PC-3 (cell line): ENCODE measurements around the gene TTC31. TPM values are rescaled to one million over a fixed set of nuclear protein-coding genes. Genes with fewer than 3 reads are reported as not detected.

Experiments used
- ATAC-seq: fragments of 200-7000 bp; cut with Tn5 transposase; 2 replicates; pipeline ENCODE4 v1.9.1; 2020; ENCODE audit warnings: mild to moderate bottlenecking, moderate library complexity
- BruUV-seq: library from RNA; stranded (reverse); fragments of 400-500 nt; replicated peaks from 2 replicates; lab custom pipeline; 2021; lab: Mats Ljungman, UMichigan
- CTCF ChIA-PET: fragments of 300-600 bp; sonication (Branson Sonifier 250); formaldehyde crosslinking; loops from one replicate; lab custom pipeline; 2022; ENCODE audit warnings: antibody characterized with exemption; lab: Charles Lee
- POLR2A ChIA-PET: fragments of 300-600 bp; sonication (Branson Sonifier 250); formaldehyde crosslinking; loops from one replicate; lab custom pipeline; 2022; ENCODE audit warnings: antibody characterized with exemption; ENCODE audit not compliant: unreplicated experiment; lab: Charles Lee
- DNase-seq: peaks from one replicate; pipeline ENCODE4 v3.0.0-alpha.2; 2015
- H2AFZ ChIP-seq: fragments of 300-600 bp; sonication (generic); 2 replicates; pipeline ENCODE4 v1.6.0; 2016; ENCODE audit warnings: antibody characterized with exemption, low read length
- H3F3A ChIP-seq: fragments of 300-600 bp; sonication (generic); one replicate; pipeline ENCODE4 v1.6.0; 2017; ENCODE audit warnings: antibody characterized with exemption, low read length, control low read depth, mild to moderate bottlenecking; ENCODE audit not compliant: unreplicated experiment
- H3K27ac ChIP-seq: fragments of 300-600 bp; sonication (generic); 2 replicates; pipeline ENCODE4 v1.5.1; 2016; ENCODE audit warnings: mild to moderate bottlenecking, low read length
- H3K27me3 ChIP-seq: fragments of 300-600 bp; sonication (generic); 2 replicates; pipeline ENCODE4 v1.6.1; 2016; ENCODE audit warnings: low read length, mixed read lengths
- H3K36me3 ChIP-seq: fragments of 300-600 bp; sonication (generic); 2 replicates; pipeline ENCODE4 v1.6.1; 2016; ENCODE audit warnings: low read depth, mixed run types, low read length, mixed read lengths
- H3K4me1 ChIP-seq: fragments of 300-600 bp; sonication (generic); 2 replicates; pipeline ENCODE4 v1.5.1; 2016; ENCODE audit warnings: low read length; ENCODE audit not compliant: insufficient read depth
- H3K4me2 ChIP-seq: fragments of 300-600 bp; sonication (generic); 2 replicates; pipeline ENCODE4 v1.6.0; 2016; ENCODE audit warnings: low read length
- H3K4me3 ChIP-seq: fragments of 300-600 bp; sonication (generic); 2 replicates; pipeline ENCODE4 v1.5.1; 2016; ENCODE audit warnings: mild to moderate bottlenecking, low read length, mixed read lengths
- H3K79me2 ChIP-seq: fragments of 300-600 bp; sonication (generic); 2 replicates; pipeline ENCODE4 v1.6.1; 2017; ENCODE audit warnings: low read length, mixed read lengths
- H3K9ac ChIP-seq: fragments of 300-600 bp; sonication (generic); 2 replicates; pipeline ENCODE4 v1.6.0; 2016; ENCODE audit warnings: mild to moderate bottlenecking, low read length
- H3K9me2 ChIP-seq: fragments of 300-600 bp; sonication (generic); replicated peaks from 2 replicates; pipeline ENCODE4 v1.6.1; 2016; ENCODE audit warnings: mixed run types, low read length, mixed read lengths
- H3K9me3 ChIP-seq: fragments of 300-600 bp; sonication (generic); 2 replicates; pipeline ENCODE4 v1.6.1; 2016; ENCODE audit warnings: low read length, mixed read lengths
- H4K20me1 ChIP-seq: fragments of 300-600 bp; sonication (generic); 2 replicates; pipeline ENCODE4 v1.6.1; 2016; ENCODE audit warnings: low read length, mixed read lengths
- CTCF ChIP-seq: fragments of 300-600 bp; sonication (generic); conservative IDR thresholded peaks from 2 replicates; pipeline ENCODE4 v1.5.1; 2017; ENCODE audit warnings: antibody characterized with exemption, low read depth, mild to moderate bottlenecking, low read length
- EZH2 ChIP-seq: fragments of 300-600 bp; sonication (generic); IDR thresholded peaks from one replicate; pipeline ENCODE4 v1.6.1; 2017; ENCODE audit warnings: antibody characterized with exemption, mild to moderate bottlenecking, low read length; ENCODE audit not compliant: unreplicated experiment
- EZH2phosphoT487 ChIP-seq: fragments of 300-600 bp; sonication (generic); IDR thresholded peaks from 2 replicates; pipeline ENCODE4 v1.6.1; 2018; ENCODE audit warnings: mild to moderate bottlenecking, antibody characterized with exemption, low read length, borderline replicate concordance
- intact Hi-C: fragments of 100-400 bp; cut with micrococcal nuclease; formaldehyde crosslinking; loops from 2 replicates; pipeline ENCODE4 v1.9.0; 2023
- total RNA-seq: library from RNA; depleted of rRNA; stranded (reverse); fragments of >200 nt; gene quantifications from 2 replicates; pipeline ENCODE4 v1.2.3, GENCODE V29; 2014

Gene TTC31
- total RNA-seq, 1 experiment from 2014 or later = 21.1 TPM

- Histone ChIP-seq H3K36me3 (peaks cover 7% of the 10 kb centered on the region; the same call in 1 of the 2 replicates), H3K79me2 (no peaks in the 10 kb centered on the region), H3F3A (no peaks in the 10 kb centered on the region), H3K4me1 (no peaks in the 10 kb centered on the region), H3K27me3 (no peaks in the 10 kb centered on the region), H3K9ac (no peak overlapping the region), H3K9me2 (no peaks in the 10 kb centered on the region), H3K4me3 (no peak overlapping the region), H3K27ac (no peak overlapping the region), H2AFZ (no peak overlapping the region), H3K4me2 (no peak overlapping the region), H4K20me1 (no peaks in the 10 kb centered on the region), H3K9me3 (no peaks in the 10 kb centered on the region)
- CTCF ChIA-PET = no interaction called here
- ATAC-seq (no peak; the same call in 1 of the 2 replicates), DNase-seq (no peak)
- POLR2A ChIA-PET = no interaction called here
- BruUV-seq = no TSS peak
- TF ChIP-seq EZH2 (no peak), CTCF (no peak), EZH2phosphoT487 (no peak)
- intact Hi-C loops = no loop called here
Measured at GRCh38 chr2:74537140-74537539, 54.3 kb downstream of the TTC31 start.

DNA sequence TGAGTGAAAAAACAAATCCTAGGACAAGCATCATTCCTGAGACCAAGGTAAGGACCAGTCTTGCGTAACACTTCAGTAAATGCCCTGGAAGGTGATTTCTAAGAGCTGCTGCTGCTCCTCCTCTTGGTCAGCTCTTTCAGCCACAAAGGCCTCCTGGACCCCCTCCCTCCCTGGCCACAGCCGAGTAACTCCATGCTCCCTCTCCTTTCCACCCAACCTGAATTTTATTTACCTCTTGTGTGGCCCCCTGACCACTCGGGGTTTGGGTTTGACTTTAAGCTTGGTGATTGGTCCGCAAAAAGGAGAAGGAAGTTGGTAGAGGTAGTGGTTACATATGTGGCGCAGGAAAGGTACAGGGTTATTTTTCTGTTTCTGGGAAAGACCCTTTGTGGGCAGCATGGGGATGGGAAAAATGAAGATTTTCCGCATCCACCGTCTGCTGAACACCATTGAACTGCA, 56.0 kb downstream of the TTC31 start:
- Histone ChIP-seq H3K4me2 (no peak overlapping the region), H2AFZ (no peak overlapping the region), H3F3A (no peaks in the 10 kb centered on the region), H4K20me1 (no peaks in the 10 kb centered on the region), H3K36me3 (no peaks in the 10 kb centered on the region), H3K9me2 (no peaks in the 10 kb centered on the region), H3K4me1 (no peaks in the 10 kb centered on the region), H3K79me2 (no peaks in the 10 kb centered on the region), H3K27ac (no peak overlapping the region), H3K27me3 (no peaks in the 10 kb centered on the region), H3K4me3 (no peak overlapping the region), H3K9me3 (no peaks in the 10 kb centered on the region), H3K9ac (no peak overlapping the region)
- CTCF ChIA-PET = no interaction called here
- BruUV-seq = no TSS peak
- POLR2A ChIA-PET = no interaction called here
- TF ChIP-seq CTCF (no peak), EZH2 (no peak), EZH2phosphoT487 (no peak)
- intact Hi-C loops = no loop called here
- ATAC-seq = no peak
- no peak for DNase-seq

- Histone ChIP-seq H2AFZ (no peak overlapping the region), H3K4me1 (no peaks in the 10 kb centered on the region), H3K36me3 (no peaks in the 10 kb centered on the region), H3K9ac (no peak overlapping the region), H3K9me3 (no peaks in the 10 kb centered on the region), H3K4me3 (no peak overlapping the region), H3K79me2 (no peaks in the 10 kb centered on the region), H3K9me2 (no peaks in the 10 kb centered on the region), H3K27me3 (no peaks in the 10 kb centered on the region), H3K27ac (no peak overlapping the region), H3K4me2 (no peak overlapping the region), H3F3A (no peaks in the 10 kb centered on the region), H4K20me1 (no peaks in the 10 kb centered on the region)
- ATAC-seq (no peak), DNase-seq (no peak)
- POLR2A ChIA-PET = no interaction called here
- BruUV-seq = no TSS peak
- intact Hi-C loops = no loop called here
- CTCF ChIA-PET = no interaction called here
- TF ChIP-seq EZH2phosphoT487 (no peak), EZH2 (no peak), CTCF (no peak)
Measured at GRCh38 chr2:74540291-74540690, 57.4 kb downstream of the TTC31 start.
